GM18861 (cell line): ENCODE data around the gene IQGAP2.

Experiments
- ATAC-seq: cut with Tn5 transposase; IDR thresholded peaks from one replicate; pipeline ENCODE4 v1.9.1; 2021; ENCODE audit not compliant: unreplicated experiment

Gene IQGAP2

DNA sequence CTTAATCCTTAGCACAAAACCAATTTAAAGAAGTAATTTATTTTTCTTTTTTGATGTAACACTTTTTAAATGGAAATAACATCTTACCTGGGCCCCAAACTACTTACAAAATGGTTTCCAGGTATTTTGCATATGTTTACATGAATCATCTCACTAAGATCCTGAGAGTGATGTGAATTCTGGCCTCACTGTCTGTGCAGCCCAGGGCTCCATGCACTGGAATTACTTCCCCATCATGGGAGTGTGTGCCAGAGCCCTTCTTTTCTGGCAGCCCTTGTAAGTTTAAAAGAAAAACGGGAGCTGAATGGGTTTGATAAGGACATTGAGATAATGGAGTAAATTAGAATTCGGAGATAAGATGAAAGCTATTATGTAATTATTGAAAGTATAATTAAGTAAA lies 300.6 kb downstream of the IQGAP2 start:
- ATAC-seq = no peak

DNA sequence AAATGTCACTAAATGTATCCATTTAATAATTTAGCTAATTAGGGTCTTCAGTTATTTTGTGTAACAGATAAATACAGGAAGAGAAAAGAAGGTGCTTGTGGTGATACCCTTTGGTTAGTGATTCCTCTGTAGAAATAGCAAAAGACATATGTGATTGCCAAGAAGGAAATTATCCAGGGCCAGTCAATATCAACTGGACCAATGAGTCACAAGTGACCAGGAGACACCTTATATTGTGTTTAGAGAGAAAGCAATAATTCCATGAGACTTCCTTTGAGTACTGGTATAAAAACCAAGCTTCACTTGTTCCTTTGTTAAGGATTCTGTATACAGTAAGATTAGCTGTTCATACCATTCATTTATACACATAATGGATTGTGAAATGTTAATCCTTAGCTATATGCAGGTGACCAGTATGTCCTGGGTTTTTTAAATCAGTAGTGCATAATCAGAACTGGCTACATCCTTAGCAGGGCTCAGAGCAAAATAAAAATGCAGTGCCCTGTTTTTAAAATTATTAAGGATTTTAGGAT lies 301.1 kb downstream of the IQGAP2 start:
- ATAC-seq = no peak

DNA sequence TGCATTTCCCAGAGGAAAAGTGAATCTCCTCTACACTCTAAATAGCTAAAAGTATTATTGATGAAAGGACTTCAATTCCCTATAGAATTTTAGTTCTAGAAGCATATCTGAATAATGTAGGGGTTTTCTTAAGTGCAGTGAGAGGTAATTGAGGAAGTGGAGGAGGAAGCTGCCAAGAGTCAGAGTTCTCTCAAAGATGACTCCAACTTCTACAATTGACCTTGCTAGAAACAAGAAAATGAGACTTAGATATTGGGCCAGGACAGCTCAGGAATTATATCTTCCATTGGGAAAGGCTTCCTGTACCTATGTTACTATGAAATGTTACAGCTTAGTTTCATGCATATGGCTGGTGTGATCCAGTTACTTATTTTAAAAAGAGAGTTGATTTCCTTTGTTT lies 302.5 kb downstream of the IQGAP2 start:
- no peak for ATAC-seq

DNA sequence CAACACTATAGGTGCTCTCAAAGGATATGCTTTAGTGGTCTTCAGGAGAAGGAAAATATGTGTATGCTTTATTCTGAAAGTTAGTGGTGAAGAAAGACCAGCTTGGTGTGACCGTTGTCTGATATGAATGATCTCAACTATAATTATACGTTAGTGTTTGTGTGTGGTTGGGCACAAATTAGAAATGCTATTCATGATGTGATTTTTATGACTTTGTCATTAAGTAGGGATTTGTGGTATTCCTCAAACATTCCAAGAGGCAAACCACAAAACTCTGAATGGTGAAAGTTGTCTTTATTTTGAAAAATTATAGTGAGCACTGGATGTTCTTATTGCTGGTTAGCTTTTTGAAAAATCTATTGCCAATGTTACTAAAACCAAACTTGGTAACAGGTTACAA lies 306.7 kb downstream of the IQGAP2 start:
- ATAC-seq = no peak

DNA sequence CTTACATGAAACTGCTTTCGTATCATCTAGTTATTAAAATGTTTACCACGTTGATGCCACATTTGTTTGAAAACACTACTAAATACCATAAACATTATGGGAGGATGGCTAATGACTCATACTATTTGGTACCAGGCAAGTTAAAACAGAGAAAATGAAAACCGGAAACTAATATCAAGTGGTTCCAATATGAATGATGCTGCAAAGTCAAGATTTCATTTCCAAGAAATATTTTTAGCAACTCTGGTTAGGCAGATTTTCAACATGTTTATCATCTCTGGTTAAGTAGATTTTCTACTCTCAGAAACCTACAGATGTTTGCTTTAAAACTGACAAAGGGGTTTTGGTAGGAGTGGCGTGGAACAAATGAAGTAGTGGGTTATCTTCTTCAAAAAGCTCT lies 307.9 kb downstream of the IQGAP2 start:
- no peak for ATAC-seq

DNA sequence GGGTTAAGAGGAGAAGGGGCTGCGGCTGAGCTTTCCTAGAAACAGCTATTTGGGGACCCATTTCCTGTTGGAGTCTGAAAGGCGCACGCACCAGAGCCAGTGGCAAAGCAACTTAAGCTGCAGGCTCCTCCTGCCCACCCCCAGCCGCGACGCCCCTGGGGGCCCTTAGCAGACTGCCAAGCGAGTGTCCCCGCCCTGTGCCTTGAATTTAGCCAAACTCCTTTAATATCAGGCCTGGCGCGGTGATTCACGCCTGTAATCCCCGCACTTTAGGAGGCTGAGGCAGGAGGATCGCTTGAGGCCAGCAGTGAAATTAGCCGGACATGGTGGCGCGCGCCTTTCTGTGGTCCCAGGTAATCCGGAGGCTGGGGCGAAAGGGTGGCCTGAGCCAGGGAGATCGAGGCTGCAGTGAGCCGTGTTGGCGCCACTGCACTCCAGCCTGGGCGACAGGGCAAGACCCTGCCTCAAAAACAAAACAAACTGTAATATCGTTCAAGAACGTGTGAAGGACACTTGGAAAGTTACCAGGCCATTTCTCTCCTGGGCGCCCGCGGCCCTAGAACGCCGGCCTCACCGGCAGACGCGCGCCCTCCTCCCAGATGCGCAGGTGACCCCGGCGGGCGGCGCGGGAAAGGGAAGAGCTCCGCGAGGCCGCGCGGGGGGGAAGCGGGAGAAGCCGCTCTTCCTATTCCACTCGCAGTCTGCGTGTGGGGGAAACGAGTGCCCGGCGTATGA lies 311.8 kb downstream of the IQGAP2 start:
- ATAC-seq = peak; percentile 3

DNA sequence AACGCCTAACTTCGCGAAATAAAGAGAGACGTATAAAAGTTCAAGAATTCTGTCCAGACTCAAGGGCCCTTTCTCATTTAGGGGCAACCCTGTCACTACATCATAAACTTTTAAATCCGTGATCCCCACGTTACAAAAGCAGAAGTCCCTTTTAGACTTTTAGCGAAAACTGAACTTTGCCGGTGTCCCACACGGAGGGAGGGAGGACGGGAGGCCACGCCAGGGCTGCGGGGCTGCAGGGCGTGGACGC lies 312.3 kb downstream of the IQGAP2 start:
- peak; percentile 12 for ATAC-seq

DNA sequence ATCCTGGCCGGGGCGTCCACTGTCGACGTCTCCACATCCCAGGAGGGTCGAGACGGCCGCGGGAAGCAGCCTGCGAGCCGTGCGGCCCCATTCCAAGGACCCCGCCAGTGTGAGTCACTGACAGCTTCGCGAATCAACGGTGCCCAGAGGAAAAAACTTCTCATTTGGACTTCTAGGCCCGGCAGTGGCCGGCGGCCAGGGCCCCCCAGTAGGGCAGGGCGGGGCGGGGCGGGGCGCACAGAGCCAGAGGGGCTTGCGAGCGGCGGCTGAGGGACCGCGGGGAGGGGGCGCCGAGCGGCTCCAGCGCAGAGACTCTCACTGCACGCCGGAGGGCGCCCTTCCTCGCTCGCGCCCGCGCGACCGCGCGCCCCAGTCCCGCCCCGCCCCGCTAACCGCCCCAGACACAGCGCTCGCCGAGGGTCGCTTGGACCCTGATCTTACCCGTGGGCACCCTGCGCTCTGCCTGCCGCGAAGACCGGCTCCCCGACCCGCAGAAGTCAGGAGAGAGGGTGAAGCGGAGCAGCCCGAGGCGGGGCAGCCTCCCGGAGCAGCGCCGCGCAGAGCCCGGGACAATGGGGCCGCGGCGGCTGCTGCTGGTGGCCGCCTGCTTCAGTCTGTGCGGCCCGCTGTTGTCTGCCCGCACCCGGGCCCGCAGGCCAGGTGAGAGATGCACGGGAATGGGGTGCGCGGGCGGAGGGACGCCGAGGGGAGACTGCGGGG lies 312.8 kb downstream of the IQGAP2 start, which contains the start of gene F2R:
TSS of gene F2R (plus strand) at position 391 of the 720 bp plus-strand sequence. CDS start at position 573, 182 bp downstream.
- ATAC-seq = peak; percentile 47

DNA sequence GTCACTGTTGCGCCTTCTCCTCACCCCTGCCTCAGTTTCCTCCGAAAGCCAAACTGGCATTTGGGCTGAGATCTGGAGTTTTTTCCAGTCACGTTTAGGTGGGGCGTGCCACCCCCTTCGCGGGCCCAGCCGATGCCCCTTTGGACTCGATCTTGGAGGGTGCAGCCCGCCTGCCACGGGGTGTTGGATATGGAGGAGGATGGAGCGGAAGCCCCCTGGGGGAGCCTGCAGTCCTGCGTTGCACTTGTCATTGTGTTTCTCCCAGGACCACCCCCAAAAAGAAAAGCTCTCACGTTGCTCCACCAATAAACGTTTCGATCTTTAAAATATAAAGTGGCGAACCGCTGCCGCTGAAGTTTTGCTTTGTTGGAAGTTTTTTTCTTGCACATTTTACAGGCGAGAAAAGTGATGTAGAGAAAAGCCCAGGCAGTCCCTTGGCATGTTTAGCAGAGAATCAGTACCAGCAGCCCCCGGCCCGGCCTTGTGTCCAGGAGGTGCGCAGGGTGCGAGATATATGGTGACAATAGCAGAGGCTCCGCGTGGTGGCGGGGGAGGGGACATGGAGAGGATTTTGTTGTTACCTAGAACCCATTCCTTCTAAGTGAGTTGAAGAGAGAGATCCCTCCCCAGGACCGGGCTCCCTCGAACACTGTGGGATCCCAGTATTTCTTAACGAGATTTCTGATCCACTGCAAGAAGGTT lies 313.5 kb downstream of the IQGAP2 start:
- ATAC-seq = no peak

DNA sequence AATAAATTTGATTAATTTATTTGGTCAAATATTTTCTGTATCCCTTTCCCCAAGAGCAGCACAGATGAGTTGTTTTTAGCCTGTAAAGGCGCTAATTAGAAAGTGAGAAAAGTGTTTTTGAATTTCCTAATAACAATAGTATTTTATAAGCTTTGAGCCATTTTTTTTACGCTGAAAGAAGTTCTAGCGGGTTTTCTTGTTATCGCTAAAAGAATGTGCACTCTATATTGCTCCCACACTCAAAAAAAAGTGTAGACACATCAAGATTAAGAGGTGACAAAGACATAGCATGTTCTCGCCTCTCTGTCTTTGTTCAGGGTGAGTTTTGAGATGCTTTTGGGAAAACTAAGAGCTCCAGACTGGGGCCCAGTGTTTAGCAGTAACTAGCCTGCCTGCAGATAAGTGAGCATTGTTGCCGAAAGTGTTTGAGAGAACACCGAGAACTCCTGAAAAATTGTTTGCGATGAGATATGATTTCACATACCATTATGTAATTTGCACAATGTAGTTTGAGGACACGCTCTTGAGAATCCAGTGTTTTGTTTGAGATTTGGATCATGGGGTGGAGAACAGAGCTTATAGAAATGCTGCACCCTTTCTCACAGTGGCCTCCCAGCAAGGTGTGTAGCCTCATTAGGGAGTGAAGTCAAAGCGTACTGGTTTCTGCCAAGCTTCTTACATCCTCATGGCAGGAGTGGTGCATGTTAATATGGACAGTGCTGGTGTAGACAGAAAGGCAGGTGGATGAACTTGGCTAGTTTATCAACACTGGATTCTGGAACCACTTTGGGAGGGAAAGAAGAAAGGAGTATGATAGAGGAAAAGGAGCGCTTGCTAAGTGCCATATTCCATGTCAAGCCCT lies 314.4 kb downstream of the IQGAP2 start:
- no peak for ATAC-seq

DNA sequence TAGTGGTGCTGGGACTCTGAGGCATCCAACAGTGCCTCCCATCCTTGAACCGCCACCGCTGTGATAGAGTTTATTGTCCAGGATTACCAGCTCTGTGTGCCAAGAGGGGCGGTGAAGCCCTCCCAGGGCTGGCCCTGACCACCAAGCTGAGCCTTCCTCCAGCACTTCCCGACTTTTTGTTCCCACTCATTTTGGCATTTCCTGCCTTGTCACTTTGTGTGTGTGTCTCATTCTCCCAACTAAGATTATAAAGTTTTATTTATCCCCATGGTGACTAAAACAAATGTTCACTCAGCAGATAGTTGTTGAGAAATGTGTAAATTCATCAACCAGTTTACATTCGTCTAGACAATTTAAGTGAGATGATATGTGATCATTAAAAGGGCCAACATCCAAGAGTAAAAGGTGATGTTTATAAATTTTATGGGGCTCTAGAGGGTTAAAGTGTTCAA lies 315.3 kb downstream of the IQGAP2 start:
- no peak for ATAC-seq

DNA sequence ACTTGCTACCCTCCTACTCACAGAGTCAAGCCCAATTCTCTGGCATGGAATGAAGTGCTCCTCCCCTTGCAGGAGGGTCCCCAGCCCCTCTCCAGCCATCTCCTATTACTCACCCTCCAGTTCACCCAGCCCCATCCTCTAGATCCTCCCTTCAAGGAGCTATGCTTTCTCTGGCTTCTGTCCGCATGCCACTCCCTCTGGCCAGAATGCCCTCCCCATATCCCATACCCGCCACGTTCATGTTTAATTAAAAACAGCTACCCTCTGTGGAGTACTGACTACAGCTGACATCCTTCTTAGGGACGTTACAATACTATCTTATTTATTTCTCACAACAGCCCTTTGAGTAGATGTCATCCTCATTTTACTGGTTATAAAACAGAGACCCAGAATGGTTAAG lies 315.8 kb downstream of the IQGAP2 start:
- ATAC-seq = no peak

DNA sequence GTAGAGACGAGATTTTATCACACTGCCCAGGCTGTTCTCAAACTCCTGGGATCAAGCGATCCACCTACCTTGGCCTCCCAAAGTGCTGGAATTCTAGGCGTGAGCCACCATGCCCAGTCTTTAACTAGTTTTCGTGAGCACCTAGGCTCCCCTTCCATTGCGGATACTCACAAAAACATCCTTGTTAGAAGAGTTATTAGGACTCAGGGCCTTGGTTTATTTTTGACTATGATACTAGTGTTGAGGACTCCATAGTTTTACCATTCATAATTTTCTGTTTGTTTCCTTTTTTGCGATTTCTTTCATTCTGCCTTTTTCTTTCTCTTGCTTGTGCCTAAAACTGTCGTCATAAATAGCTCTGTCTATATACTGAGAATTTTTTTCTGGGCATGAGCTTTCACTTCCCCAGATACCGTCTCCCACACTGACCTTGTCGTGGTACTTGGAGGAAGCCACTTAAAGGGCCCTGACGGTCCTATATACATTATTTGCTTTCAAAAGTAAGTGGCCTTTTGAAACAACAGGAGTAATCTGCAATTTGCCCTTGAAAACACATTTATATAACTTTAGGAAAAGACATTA lies 318.0 kb downstream of the IQGAP2 start:
- peak; percentile 91 for ATAC-seq

DNA sequence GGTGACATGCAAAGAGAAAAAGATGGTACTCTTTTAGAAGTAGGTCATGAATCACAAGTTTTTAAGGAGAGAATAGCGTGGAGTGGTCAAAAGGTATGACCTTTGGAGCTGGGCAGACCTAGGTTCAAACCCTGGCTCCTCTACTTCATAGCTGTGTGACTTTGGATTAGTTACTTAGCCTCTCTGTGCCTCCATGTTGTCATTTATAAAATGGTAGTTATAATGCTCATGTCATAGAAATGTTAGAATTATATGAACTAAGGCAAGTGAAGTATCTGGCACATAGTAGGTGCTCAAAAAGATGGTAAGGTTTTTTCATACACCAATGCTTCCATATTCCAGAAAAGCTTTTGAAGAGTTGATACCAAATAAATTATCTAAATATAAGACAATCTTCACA lies 320.2 kb downstream of the IQGAP2 start:
- ATAC-seq = no peak

DNA sequence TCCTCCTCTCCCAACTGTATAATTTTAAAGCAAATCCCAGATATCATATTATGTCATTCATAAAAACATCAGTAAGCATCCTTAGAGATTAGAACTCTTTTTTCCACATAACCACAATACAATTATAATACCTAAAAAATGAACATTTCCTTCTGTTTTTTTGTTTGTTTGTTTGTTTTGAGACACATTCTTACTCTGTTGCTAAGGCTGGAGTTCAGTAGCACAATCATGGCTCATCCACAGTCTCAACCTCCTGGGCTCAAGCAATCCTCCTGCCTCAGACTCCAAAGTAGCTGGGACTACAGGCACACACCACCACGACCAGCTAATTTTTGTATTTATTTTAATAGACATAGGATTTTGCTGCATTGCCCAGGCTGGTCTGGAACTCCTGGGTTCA lies 320.8 kb downstream of the IQGAP2 start:
- ATAC-seq = no peak

DNA sequence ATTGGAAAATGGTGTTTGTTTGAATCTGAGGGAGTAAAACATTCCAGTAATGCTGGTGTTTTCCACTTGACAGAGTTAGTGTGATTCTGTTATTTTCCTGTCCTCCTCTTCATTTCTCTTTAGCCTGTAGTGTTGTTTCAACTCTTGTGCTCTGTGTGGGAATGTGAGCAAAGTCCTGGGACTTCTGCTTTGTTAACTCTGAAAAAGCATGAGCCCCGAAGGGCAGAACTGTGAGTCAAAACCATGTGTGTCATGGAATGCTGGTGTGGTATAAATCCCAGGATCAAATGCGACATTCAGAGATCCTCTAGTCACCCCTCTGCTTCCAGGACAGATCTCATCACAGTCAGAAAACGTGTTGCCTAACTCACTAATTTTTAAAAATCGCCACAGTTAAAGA lies 321.8 kb downstream of the IQGAP2 start:
- ATAC-seq = no peak

DNA sequence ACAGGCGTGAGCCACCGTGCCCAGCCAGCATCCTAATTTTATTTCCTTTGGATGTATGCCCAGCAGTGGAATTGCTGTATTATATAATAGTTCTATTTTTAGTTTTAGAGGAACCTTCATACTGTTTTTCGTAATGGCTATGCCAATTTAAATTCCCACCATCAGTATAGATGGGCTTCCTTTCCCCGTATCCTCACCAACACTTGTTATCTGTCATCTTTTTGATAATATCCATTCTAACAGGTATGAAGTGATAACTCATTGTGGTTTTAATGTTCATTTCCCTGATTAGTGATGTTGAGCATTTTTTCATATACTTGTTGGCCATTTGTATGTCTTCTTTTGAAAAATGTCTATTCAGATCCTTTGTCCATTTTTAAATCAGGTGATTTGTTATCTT lies 325.9 kb downstream of the IQGAP2 start:
- ATAC-seq = no peak

DNA sequence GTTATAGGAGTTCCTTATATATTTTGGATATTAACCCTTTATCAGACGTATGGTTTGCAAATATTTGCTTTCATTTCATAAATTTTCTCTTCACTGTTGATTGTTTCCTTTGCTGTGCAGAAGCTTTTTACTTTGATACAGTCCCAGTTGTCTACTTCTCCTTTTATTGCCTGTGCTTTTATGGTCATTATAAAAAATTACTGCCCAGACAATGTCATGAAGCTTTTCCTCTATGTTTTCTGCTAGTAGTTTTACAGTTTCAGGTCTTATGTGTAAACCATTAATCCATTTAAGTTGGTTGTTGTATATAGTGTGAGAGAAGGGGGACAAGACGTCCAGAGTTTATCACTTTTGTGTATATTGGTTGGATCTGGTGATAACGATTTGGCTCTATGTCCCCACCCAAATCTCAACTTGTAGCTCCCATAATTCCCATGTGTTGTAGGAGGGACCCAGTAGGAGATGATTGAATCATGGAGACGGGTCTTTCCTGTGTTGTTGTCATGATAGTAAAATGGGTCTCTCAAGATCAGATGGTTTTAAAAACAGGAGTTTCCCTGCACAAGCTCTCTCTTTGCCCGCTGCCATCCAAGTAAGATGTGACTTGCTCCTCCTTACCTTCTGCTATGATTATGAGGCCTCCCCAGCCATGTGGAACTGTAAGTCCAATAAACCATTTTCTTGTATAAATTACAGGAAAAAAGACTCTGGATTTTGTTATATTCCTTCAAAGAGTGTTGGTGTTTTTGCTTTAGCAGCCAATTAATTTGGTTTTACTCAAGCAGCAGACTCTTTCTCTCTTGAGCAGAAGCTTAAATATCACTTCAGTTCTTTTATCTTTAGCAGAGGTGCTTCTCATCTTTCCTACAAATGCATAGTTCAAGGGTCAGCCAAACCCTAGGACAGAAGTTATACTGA lies 326.5 kb downstream of the IQGAP2 start:
- ATAC-seq = no peak

DNA sequence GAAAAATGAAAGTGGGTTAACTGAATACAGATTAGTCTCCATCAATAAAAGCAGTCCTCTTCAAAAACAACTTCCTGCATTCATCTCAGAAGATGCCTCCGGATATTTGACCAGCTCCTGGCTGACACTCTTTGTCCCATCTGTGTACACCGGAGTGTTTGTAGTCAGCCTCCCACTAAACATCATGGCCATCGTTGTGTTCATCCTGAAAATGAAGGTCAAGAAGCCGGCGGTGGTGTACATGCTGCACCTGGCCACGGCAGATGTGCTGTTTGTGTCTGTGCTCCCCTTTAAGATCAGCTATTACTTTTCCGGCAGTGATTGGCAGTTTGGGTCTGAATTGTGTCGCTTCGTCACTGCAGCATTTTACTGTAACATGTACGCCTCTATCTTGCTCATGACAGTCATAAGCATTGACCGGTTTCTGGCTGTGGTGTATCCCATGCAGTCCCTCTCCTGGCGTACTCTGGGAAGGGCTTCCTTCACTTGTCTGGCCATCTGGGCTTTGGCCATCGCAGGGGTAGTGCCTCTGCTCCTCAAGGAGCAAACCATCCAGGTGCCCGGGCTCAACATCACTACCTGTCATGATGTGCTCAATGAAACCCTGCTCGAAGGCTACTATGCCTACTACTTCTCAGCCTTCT lies 329.4 kb downstream of the IQGAP2 start:
- ATAC-seq = no peak
